ENCODE measurements around the gene GNAQ. TPM values are rescaled to one million over a fixed set of nuclear protein-coding genes. Genes with fewer than 3 reads are reported as not detected.
"Not testable (repeated sequence)": the region's sequence is repeated elsewhere in the genome, so short reads cannot be mapped to it uniquely, and the experiment has no call there.

GNAQ gene
- total and polyA plus RNA-seq, 2 of the 13 experiments (the other 11 are each of a cell fraction or from before 2014, with no cell fraction given): 16.5 to 17.7 TPM

GRCh38 chr9:77705636-77706035 is 326.0 kb downstream of the GNAQ start:
- in situ Hi-C loops (cut with HindIII; ENCODE audit: extremely low pct_ligation_motif_present, low pct_unique_long_range_greater_than_20kb): no loop called here
- no peak overlapping the region for H3K9ac ChIP-seq (ENCODE audit: insufficient read depth, low read depth, low read length)
- ChIA-PET CTCF (ENCODE audit: low intra/inter-chr PET ratio, low total read pairs) (no interaction called here), POLR2A (no interaction called here)
- no peaks in the 10 kb centered on the region for H3K79me2 ChIP-seq (ENCODE audit: insufficient read depth, low read length)
- no peak overlapping the region for H3K4me3 ChIP-seq (replicated peaks in 1 of 3; ENCODE audit: insufficient read depth in 1 of 3, low read depth in 2 of 3, low read length in 3 of 3)
- no TSS peak for BruUV-seq (replicated peaks)
- H3K9me3 ChIP-seq (ENCODE audit: low read length): no peaks in the 10 kb centered on the region
- H4K20me1 ChIP-seq (ENCODE audit: insufficient read depth, low read length): no peaks in the 10 kb centered on the region
- intact Hi-C loops (cut with micrococcal nuclease; ENCODE audit: unreplicated experiment): no loop called here
- DNase-seq (ENCODE audit: low spot score) (no peak), FAIRE-seq (no peak), ATAC-seq (no peak)
- TF ChIP-seq ZBTB46 (CRISPR knock-in tag; IDR thresholded peaks at IDR 0.05; ENCODE audit: borderline replicate concordance) (no peak), DR1 (CRISPR knock-in tag; IDR thresholded peaks at IDR 0.05) (no peak), ZNF564 (CRISPR knock-in tag; IDR thresholded peaks at IDR 0.05) (no peak), PCBP1 (IDR thresholded peaks at IDR 0.05; ENCODE audit: borderline replicate concordance, low read depth, low read length) (no peak)
- no peaks in the 10 kb centered on the region for H3K36me3 ChIP-seq (replicated peaks in 1 of 2; ENCODE audit: control insufficient read depth in 1 of 2, insufficient read depth in 2 of 2, low read length in 2 of 2)
- no peak overlapping the region for H3K27ac ChIP-seq (ENCODE audit: extremely low read length, insufficient read depth, low read length)
- no peaks in the 10 kb centered on the region for H3K4me1 ChIP-seq (ENCODE audit: insufficient read depth, low read length)
- H3K4me2 ChIP-seq (ENCODE audit: low read depth, low read length): no peak overlapping the region
- no peaks in the 10 kb centered on the region for H3K27me3 ChIP-seq (ENCODE audit: control insufficient read depth in 1 of 2, insufficient read depth in 2 of 2, low read length in 2 of 2)
- H2AFZ ChIP-seq (ENCODE audit: low read length): no peak overlapping the region

- CTCF ChIA-PET (ENCODE audit: low intra/inter-chr PET ratio, low total read pairs); H2AFZ ChIP-seq (ENCODE audit: low read length); POLR2A ChIA-PET; H3K9me3 ChIP-seq (ENCODE audit: low read length); BruUV-seq (replicated peaks); H3K4me1 ChIP-seq (ENCODE audit: insufficient read depth, low read length); intact Hi-C loops (cut with micrococcal nuclease; ENCODE audit: unreplicated experiment); H3K79me2 ChIP-seq (ENCODE audit: insufficient read depth, low read length); H3K36me3 ChIP-seq (replicated peaks in 1 of 2; ENCODE audit: control insufficient read depth in 1 of 2, insufficient read depth in 2 of 2, low read length in 2 of 2); H3K27me3 ChIP-seq (ENCODE audit: control insufficient read depth in 1 of 2, insufficient read depth in 2 of 2, low read length in 2 of 2); FAIRE-seq; H3K4me2 ChIP-seq (ENCODE audit: low read depth, low read length); H3K27ac ChIP-seq (ENCODE audit: extremely low read length, insufficient read depth, low read length); H3K4me3 ChIP-seq (replicated peaks in 1 of 3; ENCODE audit: insufficient read depth in 1 of 3, low read depth in 2 of 3, low read length in 3 of 3); DNase-seq (ENCODE audit: low spot score); H3K9ac ChIP-seq (ENCODE audit: insufficient read depth, low read depth, low read length); ATAC-seq; in situ Hi-C loops (cut with HindIII; ENCODE audit: extremely low pct_ligation_motif_present, low pct_unique_long_range_greater_than_20kb); H4K20me1 ChIP-seq (ENCODE audit: insufficient read depth, low read length): not testable (repeated sequence)
- WGBS (ENCODE audit: low lambda C conversion rate): 63% methylated on average over 18 of the region's 52 CpGs
Observed at GRCh38 chr9:77702521-77703390, 328.9 kb downstream of the GNAQ start.

All from HepG2 (cell line).